Activated naive CD4-positive, alpha-beta T cell treated with anti-CD3 and anti-CD28 coated beads for 36 hours (primary cell): Measurements from ENCODE around the gene GP1BB. TPM values are rescaled to one million over a fixed set of nuclear protein-coding genes. Genes with fewer than 3 reads are reported as not detected.

Experiments used
- CTCF ChIA-PET: fragments of 350-600 bp; sonication (Branson Sonifier 250); formaldehyde crosslinking; loops from one replicate; lab custom pipeline; 2021; ENCODE audit warnings: antibody characterized with exemption; lab: Charles Lee
- DNase-seq: peaks from one replicate; pipeline ENCODE4 v3.0.0-alpha.2; 2020
- H3K27ac Mint-ChIP-seq: one replicate; pipeline ENCODE4 v1.8.0; 2021; ENCODE audit warnings: mild to moderate bottlenecking, mixed read lengths
- H3K27me3 Mint-ChIP-seq: one replicate; pipeline ENCODE4 v1.8.0; 2021; ENCODE audit warnings: low read depth, mixed read lengths
- H3K36me3 Mint-ChIP-seq: one replicate; pipeline ENCODE4 v1.8.0; 2021; ENCODE audit warnings: low read depth, mixed read lengths
- H3K4me1 Mint-ChIP-seq: one replicate; pipeline ENCODE4 v1.8.0; 2021; ENCODE audit warnings: low read depth, mixed read lengths
- H3K4me3 Mint-ChIP-seq: one replicate; pipeline ENCODE4 v1.8.0; 2021; ENCODE audit warnings: mild to moderate bottlenecking, moderate library complexity, mixed read lengths
- H3K9me3 Mint-ChIP-seq: one replicate; pipeline ENCODE4 v1.8.0; 2021; ENCODE audit warnings: mixed read lengths
- intact Hi-C: fragments of 100-400 bp; cut with micrococcal nuclease; formaldehyde crosslinking; loops from one replicate; pipeline ENCODE4 v1.15.1; 2023
- total RNA-seq, 2 experiments: library from RNA; stranded (reverse); gene quantifications; one replicate each; pipeline ENCODE4 v1.2.3, GENCODE V29; 2021

The GP1BB gene
- total RNA-seq, 2 experiments from 2014 or later, result not detected

DNA sequence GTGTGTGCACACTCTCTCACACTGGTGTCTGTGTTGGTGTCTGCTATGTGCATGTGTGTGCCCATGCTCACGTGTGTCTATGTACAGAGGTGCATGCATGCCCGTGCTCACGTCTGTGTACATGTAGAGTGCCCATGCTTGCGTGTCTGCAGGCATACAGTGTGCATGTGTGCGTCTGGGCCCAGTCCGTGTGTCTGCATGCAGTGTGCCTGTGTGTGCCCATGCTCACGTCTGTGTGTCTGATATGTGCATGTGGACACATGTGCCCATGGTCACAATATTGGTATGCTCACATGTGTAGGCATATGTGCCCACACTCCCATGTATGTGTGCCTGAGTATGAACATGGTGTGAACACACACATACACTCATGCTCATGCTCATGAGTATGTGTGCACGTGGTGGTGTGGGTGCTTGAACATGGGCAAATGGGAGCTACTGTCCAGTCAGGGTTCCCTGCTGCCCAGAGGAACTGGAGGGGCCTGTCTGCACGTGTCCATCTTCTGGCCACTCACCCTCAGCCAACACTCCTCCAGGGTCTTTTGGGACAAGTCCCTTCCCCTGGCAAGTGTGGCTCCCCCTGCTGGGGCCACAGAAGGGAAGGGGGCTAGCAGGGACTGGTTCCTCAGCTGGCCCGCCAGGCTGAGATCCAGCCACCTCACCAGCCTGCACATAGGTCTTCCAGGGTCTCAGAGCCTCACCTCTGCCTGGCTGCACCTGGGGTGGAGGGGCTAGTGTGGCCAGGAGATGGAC lies 29.9 kb downstream of the GP1BB start:
- Mint-ChIP-seq H3K4me3 (no peak overlapping the region), H3K4me1 (peaks cover 21% of the 10 kb centered on the region), H3K36me3 (no peaks in the 10 kb centered on the region), H3K9me3 (no peaks in the 10 kb centered on the region), H3K27me3 (peaks cover 33% of the 10 kb centered on the region), H3K27ac (no peak overlapping the region)
- intact Hi-C loops, result no loop called here
- CTCF ChIA-PET, result interaction anchor here (1.7 to 1.8 kb wide), 2 partner anchors 13 to 23 kb away, joined by 4 read pairs; no protein-coding TSS in a partner anchor
- DNase-seq, result no peak

DNA sequence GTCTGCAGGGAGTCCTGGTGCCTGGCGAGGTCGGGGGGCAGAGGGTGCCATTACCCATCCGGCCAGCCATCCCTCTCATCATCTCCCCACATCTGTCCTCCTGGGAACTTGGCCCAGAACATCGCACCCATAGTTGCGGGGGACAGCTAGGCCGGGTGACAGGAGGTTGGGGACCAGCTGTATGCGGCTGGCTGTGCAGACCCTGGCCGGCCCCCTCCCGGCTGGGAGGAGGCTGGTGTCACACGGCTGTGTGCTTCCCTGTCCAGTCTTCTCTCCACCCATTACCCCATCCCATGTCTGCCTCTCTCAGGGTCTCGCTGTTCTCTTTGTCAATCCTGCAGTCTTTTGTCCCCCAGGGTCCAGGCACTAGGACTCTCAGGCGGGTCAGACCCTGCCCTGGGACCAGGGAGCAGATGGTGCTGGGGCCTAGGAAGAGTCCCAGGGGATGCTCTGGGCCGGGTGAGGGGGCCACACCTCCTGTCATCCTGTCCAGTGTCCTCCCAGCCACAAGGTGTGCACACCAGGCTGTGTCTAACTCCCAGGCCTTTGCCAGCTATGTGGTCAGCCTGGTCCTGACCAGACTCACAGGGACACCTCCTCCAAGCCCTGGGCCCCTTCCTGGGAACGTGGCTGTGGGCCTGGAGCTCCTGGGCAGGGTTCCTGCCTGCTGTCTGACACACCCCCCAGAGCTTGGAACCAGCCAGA lies 30.8 kb downstream of the GP1BB start:
- H3K36me3 Mint-ChIP-seq, result no peaks in the 10 kb centered on the region
- CTCF ChIA-PET, result interaction anchor here (1.7 to 1.8 kb wide), 2 partner anchors 13 to 24 kb away, joined by 4 read pairs; no protein-coding TSS in a partner anchor
- H3K4me1 Mint-ChIP-seq, result peaks cover 21% of the 10 kb centered on the region
- no peak for DNase-seq
- peaks cover 35% of the 10 kb centered on the region for H3K27me3 Mint-ChIP-seq
- no peaks in the 10 kb centered on the region for H3K9me3 Mint-ChIP-seq
- intact Hi-C loops, result no loop called here
- H3K27ac Mint-ChIP-seq, result no peak overlapping the region
- no peak overlapping the region for H3K4me3 Mint-ChIP-seq

DNA sequence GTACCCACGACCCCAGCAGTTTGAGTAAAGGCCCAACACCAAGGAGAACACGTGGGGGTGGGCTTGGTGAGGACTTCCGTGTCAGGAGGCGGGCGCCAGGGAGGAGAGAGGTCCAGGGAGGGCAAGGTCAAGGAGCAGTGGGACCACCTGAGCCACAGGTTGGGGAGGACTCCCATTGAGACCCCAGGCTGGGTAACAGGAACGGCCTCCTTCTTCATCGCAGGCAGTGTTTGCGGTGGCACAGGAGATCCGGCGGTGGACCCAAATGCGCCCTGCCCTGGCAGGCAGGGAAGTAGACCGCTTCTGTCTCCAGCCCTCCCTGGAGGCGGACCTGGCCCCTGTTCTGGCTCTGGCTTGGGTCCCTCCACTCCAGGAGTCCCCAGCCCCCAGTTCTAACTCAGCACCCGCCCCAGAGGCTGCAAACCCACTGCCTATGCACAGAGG lies 31.4 kb downstream of the GP1BB start:
- no peak for DNase-seq
- Mint-ChIP-seq H3K27ac (no peak overlapping the region), H3K4me3 (no peak overlapping the region), H3K4me1 (peaks cover 25% of the 10 kb centered on the region), H3K27me3 (peaks cover 40% of the 10 kb centered on the region), H3K36me3 (no peaks in the 10 kb centered on the region), H3K9me3 (no peaks in the 10 kb centered on the region)
- intact Hi-C loops, result no loop called here
- CTCF ChIA-PET, result interaction anchor here (1.7 to 1.8 kb wide), 2 partner anchors 12 to 24 kb away, joined by 4 read pairs; no protein-coding TSS in a partner anchor

DNA sequence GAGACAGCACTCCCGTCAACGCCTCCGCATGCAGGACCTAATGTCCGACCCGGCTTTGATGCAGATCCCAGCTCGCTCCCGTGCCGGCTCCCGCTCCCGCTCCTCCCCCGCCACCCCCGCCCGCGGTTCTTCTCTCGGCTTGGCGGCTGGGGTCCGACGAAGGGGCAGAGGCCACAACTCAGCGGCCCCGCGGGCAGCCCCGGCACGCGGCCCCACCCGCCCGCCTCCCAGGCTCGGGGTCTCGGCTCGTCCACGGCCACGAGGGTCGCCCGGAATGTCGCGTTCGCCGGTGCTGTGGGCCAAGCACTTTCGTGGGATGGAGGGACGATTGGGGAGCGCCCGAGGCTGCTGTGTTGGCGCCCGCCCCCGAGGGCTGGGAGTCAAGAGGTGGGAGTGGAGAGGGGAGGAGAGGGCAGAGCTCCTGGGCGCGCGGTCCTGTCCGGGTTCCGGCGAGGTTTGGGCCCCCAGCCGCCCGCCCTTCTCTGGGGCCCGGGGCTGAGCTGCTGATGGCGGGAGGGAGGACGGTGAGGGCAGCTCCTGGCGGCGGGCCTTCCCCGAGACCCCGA lies 31.9 kb downstream of the GP1BB start:
- Mint-ChIP-seq H3K4me3 (no peak overlapping the region), H3K4me1 (peaks cover 30% of the 10 kb centered on the region), H3K36me3 (no peaks in the 10 kb centered on the region), H3K27me3 (peaks cover 45% of the 10 kb centered on the region), H3K27ac (no peak overlapping the region), H3K9me3 (no peaks in the 10 kb centered on the region)
- CTCF ChIA-PET, result interaction anchor here (1.6 to 2.0 kb wide), 2 partner anchors 24 to 137 kb away, joined by 7 to 13 read pairs; no protein-coding TSS in a partner anchor
- no peak for DNase-seq
- intact Hi-C loops, result no loop called here

DNA sequence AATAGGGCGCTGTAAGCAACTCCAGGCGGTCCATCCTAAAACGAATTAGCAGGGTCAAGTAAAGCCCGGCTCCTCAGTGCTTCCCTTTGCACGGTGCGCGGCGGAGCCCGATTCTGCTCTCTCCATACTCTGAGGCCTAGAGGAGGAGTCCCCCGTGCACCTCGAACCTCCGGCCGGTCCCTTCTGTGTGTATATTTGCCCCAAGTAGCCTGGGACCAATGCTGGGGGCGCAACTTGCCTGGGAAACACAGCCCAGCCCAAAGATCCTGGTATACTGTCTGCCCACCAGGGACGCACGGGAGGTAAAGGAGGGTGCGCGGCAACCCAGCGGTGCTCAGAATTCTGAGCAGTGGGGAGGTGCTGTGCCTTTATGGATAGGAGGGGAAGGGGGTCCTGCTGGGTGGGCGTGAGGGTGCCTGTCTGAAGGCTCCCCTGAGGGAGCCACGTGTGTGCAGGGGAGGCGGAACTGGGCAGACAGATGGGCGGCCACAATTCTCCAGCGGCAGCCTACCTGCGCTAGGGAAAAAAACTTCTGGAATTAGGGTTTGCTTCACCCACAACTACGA lies 32.5 kb downstream of the GP1BB start:
- peaks cover 31% of the 10 kb centered on the region for H3K4me1 Mint-ChIP-seq
- H3K4me3 Mint-ChIP-seq, result no peak overlapping the region
- peaks cover 46% of the 10 kb centered on the region for H3K27me3 Mint-ChIP-seq
- H3K36me3 Mint-ChIP-seq, result no peaks in the 10 kb centered on the region
- H3K27ac Mint-ChIP-seq, result no peak overlapping the region
- no peak for DNase-seq
- intact Hi-C loops, result loop anchor here (1.0 kb wide), 2 partner anchors 134 to 154 kb away; no protein-coding TSS in a partner anchor
- CTCF ChIA-PET, result interaction anchor here (0.7 to 2.0 kb wide), 9 partner anchors 24 to 191 kb away, joined by 3 to 13 read pairs (median 4); no protein-coding TSS in a partner anchor
- H3K9me3 Mint-ChIP-seq, result no peaks in the 10 kb centered on the region

DNA sequence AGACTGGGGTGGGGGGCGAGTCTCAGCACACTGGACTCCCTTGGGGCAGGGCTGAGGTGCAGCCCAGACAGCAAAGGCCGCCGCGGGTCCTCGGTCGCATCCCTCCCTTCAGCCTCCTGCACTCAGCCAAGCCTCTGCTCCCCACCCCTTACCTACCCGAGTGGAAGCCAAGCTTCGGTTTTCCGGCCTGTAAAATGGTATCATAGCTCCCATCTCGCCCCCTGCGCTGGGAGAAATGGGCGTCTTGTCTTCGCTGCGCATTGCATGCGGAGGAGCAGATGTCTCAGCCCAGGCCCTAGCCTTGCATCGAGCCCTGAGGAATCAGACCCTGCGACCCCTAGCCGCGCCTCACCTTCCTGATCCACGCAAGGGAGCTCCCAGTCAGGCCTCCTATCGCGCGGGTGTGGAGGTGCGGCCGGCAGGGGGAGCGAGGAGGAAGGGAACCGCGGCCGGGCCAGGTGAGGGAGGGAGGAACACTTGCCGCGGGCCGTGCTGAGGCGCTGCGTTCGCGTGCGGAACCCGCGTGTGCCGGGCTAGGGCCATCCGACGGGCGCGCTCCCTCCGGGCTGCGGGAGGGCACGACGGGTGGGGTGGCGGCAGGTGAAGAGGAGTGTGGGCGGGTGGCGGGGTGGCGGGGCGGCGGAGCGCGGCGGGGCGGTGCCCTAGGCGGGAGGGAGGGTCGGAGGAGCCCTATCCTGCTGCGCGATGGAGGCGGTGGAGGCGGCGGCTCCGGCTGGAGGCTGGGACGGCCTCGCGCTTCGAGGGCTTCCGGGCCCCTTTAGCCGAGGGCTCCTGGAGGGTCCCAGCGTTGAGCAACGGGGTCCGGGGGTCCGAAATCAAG lies 33.2 kb downstream of the GP1BB start:
- H3K27ac Mint-ChIP-seq, result no peak overlapping the region
- intact Hi-C loops, result loop anchor here (1.0 kb wide), 2 partner anchors 134 to 154 kb away; no protein-coding TSS in a partner anchor
- H3K4me3 Mint-ChIP-seq, result peak overlapping the region; percentile 9

DNA sequence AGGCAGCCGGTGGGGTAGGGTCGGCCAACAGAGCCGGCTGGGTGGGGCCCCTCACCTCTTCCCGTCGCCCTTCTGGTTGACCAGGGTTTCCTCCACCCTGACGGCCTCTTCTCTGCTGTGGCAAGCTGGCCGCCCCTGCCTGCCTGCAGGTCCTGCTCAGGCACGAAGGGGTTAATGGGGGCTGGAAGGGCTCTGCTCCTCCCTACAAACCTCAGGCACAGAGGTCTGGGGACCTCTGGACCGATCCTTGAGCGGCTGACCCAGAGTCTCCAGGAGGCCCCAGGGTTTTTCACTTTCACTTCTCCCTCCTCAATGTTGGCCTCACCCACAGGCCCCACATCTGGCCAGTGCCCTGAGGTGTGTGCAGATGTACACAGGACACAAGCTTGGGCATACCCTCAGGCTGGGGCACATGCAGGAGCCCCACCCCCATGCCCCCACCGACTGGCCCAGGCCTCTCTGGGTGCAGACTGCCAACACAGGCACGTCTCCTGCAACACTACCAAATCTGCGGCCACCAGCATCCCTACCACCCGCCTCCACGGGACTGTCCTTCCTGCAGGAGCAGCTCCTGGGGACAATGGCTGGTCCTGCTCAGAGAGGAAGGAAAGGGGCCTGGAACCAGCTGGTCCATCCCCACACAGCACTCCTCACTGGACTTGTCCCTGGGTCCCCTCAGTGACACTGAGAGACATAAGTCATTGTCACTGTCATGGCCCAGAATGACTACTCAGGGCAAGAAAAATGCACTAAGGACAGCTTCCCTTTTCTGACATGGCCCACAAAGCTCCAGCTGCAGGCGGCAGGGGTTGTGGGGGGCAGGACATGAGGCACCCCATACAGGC lies 34.0 kb downstream of the GP1BB start:
- Mint-ChIP-seq H3K36me3 (no peaks in the 10 kb centered on the region), H3K4me1 (peaks cover 33% of the 10 kb centered on the region), H3K9me3 (no peaks in the 10 kb centered on the region), H3K27me3 (peaks cover 52% of the 10 kb centered on the region), H3K27ac (no peak overlapping the region), H3K4me3 (peak overlapping the region; percentile 45)
- DNase-seq, result no peak
- CTCF ChIA-PET, result interaction anchor here (0.7 to 2.0 kb wide), 9 partner anchors 26 to 156 kb away, joined by 3 to 13 read pairs (median 4); no protein-coding TSS in a partner anchor
- intact Hi-C loops, result no loop called here

More for the DNA sequence above, 33.2 kb downstream of the GP1BB start:
- peaks cover 46% of the 10 kb centered on the region for H3K27me3 Mint-ChIP-seq
- peak; percentile 83 for DNase-seq
- H3K4me1 Mint-ChIP-seq, result peaks cover 32% of the 10 kb centered on the region
- no peaks in the 10 kb centered on the region for H3K9me3 Mint-ChIP-seq
- no peaks in the 10 kb centered on the region for H3K36me3 Mint-ChIP-seq
- CTCF ChIA-PET, result interaction anchor here (0.7 to 2.0 kb wide), 9 partner anchors 25 to 190 kb away, joined by 3 to 13 read pairs (median 4); no protein-coding TSS in a partner anchor

DNA sequence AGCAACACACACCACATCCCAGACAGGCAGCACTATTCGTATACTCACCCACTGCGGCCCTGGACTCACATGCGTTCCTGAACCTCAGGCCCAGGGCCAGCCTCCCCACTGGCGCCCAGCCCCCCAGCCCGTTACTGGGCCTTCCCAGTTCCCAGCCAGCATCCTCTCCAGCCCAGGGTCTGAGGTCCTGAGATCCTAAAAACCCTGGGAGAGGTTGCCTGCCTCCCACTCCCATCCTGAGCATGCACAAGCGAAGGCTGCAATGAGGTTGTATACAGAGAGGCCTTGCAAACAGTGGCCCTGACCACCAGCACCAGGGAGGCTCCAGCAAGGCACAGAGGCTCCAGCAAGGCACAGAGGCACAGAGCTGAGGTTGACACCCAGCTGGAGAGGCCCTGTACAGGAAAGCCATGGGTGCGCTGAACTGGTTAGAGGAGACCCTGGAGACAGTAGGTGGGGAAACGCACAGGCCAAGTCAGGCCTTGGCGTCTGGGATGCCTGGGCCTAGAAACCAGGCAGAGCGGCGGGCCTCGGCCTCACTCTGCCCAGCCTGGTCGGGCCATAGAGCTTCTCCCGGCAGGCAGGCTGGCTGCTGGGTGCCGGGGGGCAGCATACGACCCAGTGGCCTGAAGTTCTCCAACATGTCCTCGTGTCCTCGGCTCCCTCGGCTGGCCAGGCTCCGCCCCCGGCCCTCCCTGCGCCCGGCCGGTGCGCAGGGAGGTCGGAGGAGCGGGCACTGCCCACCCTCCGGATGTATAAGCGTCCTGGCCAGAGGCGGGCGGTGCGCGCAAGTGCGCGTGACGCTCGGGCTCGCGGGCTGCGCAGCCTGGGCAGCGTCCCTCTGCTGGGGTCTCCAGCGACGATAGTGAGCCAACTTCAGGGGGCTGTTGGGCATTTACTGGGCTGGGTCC lies 34.9 kb downstream of the GP1BB start:
- CTCF ChIA-PET, result interaction anchor here (0.7 to 1.3 kb wide), 3 partner anchors 27 to 147 kb away, joined by 3 to 7 read pairs (median 3); no protein-coding TSS in a partner anchor
- peaks cover 59% of the 10 kb centered on the region for H3K27me3 Mint-ChIP-seq

DNA sequence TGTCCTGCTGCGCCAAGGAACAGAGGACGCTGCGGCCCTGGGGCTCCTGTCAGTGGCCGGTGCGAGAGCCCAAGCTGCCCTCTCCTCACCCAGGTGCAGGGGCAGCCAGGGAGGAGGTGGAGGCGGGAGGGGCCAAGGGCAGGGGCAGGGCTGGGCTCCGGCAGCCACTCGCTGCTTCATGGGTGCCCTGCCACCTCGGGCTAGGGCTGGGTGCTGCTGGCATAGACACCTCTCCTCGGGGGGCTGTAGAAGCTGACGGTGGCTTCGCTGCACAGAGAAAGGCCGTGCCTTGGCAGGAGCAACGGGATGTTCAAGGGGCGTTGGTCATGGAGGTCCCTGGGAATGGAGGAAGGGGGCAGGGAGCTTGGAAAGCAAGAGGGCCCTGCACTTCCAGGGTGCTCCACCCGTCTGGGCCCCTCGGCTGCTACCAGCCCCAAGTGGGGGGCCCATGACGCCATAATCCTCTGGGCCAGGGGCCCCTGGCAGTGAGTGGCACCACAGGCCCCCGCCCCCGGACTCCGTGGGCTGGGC lies 35.6 kb downstream of the GP1BB start:
- DNase-seq, result no peak
- Mint-ChIP-seq H3K27ac (no peak overlapping the region), H3K9me3 (no peaks in the 10 kb centered on the region), H3K4me3 (no peak overlapping the region), H3K4me1 (peaks cover 33% of the 10 kb centered on the region), H3K36me3 (no peaks in the 10 kb centered on the region), H3K27me3 (peaks cover 62% of the 10 kb centered on the region)
- intact Hi-C loops, result no loop called here
- CTCF ChIA-PET, result no interaction called here

More for the DNA sequence above, 34.9 kb downstream of the GP1BB start:
- DNase-seq, result no peak
- Mint-ChIP-seq H3K27ac (no peak overlapping the region), H3K36me3 (no peaks in the 10 kb centered on the region), H3K4me1 (peaks cover 33% of the 10 kb centered on the region), H3K9me3 (no peaks in the 10 kb centered on the region), H3K4me3 (no peak overlapping the region)
- intact Hi-C loops, result no loop called here
